AG09319 (cell line): ENCODE measurements around the gene NSMCE4A.
A peak's percentile ranks its signal among the peaks of the same experiment; 100 is the strongest.

Experiments
- DNase-seq: peaks from one replicate; pipeline ENCODE4 v3.0.0-alpha.2; 2010; ENCODE audit warnings: low read depth; ENCODE audit errors: extremely low read depth
- TF ChIP-seq, protein P1 (sequence below): IDR thresholded peaks from 2 replicates; pipeline ENCODE4 v1.5.1; 2011; ENCODE audit warnings: low read depth, mild to moderate bottlenecking, inconsistent platforms, low read length, moderate library complexity

Gene NSMCE4A

DNA sequence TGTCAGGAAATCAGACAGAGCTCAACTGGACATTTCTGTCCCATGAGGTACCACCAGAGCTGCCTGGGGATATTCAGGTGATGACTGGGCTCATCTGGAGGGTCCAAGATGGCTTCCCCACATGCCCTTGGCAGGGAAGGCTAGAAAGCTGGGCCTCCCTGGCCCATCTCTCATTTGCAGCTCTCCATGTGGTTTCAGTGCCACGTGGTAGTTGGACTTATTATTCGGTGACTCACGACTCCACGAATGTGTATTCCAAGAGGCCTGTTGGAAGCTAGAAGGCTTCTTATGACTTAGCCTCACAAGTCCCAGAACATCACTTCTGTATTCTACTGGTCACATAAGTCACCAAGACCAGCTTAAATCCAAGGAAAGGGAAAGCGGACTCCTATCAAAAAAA lies 22.8 kb downstream of the NSMCE4A start:
- TF ChIP-seq, protein P1, sequence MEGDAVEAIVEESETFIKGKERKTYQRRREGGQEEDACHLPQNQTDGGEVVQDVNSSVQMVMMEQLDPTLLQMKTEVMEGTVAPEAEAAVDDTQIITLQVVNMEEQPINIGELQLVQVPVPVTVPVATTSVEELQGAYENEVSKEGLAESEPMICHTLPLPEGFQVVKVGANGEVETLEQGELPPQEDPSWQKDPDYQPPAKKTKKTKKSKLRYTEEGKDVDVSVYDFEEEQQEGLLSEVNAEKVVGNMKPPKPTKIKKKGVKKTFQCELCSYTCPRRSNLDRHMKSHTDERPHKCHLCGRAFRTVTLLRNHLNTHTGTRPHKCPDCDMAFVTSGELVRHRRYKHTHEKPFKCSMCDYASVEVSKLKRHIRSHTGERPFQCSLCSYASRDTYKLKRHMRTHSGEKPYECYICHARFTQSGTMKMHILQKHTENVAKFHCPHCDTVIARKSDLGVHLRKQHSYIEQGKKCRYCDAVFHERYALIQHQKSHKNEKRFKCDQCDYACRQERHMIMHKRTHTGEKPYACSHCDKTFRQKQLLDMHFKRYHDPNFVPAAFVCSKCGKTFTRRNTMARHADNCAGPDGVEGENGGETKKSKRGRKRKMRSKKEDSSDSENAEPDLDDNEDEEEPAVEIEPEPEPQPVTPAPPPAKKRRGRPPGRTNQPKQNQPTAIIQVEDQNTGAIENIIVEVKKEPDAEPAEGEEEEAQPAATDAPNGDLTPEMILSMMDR = no peak
- DNase-seq = no peak

DNA sequence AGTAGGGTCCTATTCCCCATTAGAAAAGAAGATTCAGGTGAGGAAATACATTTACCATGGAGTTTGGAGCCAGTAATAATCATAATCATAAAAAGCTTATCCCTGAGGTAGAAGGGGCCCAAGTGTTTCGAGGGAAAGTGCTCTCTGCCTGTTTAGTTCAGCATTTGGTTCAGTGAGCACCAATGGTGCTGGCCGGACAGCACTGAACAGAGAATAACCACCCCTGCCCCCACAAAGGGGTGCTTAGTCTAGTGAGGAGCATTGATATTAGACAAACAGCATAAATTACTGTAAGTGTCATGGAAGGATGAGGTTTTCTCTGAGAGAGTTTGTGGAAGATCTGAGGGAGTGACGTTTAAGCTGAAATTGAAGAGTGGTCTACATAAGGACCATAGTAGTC lies 25.6 kb downstream of the NSMCE4A start:
- TF ChIP-seq, protein P1 = no peak
- no peak for DNase-seq

DNA sequence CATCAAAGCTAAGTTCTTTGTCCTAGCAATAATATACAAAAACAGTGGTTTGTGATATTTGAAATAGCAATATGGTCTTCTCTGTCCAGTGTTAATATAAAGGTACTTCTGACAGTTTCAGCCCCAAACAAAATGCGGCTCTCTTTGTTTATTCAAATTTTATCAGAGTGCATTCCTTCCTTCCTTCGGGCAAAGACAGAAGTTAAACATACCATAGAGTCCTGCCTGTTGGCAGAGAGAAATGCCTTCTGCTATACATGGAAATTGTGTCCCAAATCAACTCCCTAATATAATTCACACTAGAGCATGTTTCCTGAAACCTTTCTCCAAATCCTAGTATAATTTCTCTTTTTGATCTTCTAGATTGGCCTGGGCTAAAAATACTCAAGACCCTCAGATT lies 26.0 kb downstream of the NSMCE4A start:
- TF ChIP-seq, protein P1 = no peak
- DNase-seq = no peak

DNA sequence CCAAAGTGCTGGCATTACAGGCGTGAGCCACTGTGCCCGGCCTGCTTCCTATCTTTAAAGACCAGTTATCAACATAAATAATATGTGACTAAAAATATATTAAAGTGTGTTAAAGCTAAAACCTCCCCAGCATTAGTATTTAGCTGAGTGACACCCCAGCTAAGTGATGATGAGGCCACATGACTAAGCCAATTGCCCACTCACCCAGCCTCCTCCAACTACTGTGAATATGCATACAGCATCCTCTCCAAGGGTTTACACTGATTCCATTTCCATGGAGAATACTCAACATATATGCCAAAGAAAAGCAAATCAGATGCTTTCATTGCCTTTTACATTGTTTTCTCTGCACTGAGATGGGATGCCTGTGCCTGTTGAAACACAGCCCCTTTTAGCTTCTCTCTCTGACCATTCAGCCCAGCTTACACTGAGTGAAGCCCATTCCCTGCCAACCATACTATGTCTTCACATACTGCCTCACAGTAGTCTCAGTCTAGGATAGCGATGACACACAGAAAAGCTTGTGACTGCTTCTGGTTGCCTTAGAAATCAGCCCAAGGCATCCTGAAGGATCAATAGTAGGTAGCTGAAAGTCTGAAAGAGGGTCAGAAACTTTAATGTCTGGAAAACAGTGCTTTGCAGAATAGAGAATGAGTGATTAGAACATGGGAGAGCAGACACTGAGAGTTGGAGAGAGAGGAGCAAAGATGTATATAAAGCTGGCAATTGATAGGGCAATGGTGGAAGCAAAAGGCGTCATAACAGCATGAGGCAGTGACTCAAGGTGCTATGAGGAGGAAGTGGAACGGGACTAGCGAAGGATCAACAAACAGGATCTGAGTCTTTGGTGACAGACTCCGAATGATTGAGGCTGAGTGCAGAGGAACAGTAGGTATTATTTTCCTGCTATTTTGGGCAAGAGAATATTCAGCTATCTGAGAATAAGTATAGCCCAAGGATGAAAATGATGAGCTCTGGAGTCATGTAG lies 27.4 kb downstream of the NSMCE4A start:
- TF ChIP-seq, protein P1 = no peak
- DNase-seq = no peak

DNA sequence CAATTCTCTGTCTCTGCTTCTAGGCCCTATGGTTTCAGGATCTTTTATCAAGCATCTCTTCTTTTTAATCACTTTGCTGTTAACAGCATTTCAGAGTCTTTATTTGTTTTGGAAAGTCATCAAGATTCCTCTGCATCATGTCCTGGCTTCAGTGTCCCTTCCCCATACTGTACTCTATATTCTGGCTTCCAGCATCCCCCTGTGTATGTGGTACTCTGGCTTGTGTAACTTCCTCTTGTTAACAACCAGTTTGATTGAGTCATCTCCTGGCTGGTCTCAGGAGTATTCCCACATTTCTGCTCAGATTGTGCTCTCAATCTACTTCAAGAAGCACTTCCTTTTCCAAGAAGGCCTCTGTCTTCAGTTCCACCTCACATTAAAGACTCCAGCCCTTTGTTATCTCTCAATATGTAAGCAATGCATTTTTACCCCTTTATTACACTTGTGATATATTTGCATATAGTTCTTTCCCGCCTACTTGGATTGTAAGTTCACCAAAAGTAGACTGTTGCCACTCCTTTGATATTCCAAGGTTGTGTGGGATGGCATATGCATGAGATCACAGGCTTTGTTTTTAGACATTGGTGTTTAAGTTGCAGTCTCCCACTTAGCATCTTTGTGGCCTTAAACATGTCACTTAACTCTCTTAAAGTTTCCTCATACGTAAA lies 32.1 kb downstream of the NSMCE4A start:
- TF ChIP-seq, protein P1 = no peak
- peak; percentile 45 for DNase-seq

DNA sequence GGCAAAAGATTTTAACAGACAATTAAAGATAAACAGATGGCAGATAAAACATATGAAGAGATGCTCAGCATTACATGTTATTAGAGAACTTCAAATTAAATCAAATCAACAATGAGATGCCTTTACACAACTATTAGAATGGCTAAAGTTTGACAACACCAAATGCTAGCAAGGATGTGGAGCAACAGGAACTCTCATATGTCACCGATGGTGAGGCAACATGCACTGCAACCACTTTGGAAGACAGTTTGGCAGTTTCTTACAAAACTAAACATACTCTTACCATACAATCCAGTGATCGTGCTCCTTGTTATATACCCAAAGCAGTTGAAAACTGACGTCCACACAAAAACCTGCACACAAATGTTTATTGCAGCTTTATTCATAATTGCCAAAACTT lies 33.5 kb downstream of the NSMCE4A start:
- TF ChIP-seq, protein P1 = no peak
- DNase-seq = no peak

DNA sequence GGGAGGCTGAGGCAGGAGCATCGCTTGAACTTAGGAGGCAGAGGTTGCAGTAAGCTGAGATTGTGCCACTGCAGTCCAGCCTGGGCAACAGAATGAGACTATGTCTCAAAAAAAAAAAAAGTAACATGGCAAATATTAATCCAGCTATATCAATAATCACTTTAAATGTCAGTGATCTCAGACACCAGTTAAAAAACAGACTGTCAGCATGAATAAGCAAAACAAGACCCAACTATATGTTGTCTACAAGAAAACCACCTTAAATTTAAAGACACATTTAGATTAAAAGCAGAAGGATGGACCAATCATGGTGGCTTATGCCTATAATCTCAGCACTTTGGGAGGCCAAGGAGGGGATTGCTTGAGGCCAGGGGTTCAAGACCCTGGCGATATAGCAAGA lies 38.7 kb downstream of the NSMCE4A start:
- no peak for DNase-seq
- TF ChIP-seq, protein P1 = no peak
